Endothelial cell of umbilical vein (primary cell): Measurements from ENCODE around the gene KCNS1.

Experiments used
- EZH2 ChIP-seq: IDR thresholded peaks from 2 replicates; pipeline ENCODE4 v1.6.1; 2012; ENCODE audit warnings: borderline replicate concordance, low read depth, mild to moderate bottlenecking, moderate library complexity, low read length, inconsistent platforms; ENCODE audit not compliant: severe bottlenecking
- FOS ChIP-seq: IDR thresholded peaks from 2 replicates; pipeline ENCODE4 v1.6.1; 2011; ENCODE audit warnings: mild to moderate bottlenecking, low read length, moderate library complexity, borderline replicate concordance; ENCODE audit not compliant: insufficient read depth
- GATA2 ChIP-seq: IDR thresholded peaks from 2 replicates; pipeline ENCODE4 v1.7.0; 2011; ENCODE audit warnings: low read depth, mild to moderate bottlenecking, moderate library complexity, mixed read lengths, low read length; ENCODE audit not compliant: insufficient read length, insufficient read depth
- JUN ChIP-seq: IDR thresholded peaks from 2 replicates; pipeline ENCODE4 v1.6.1; 2011; ENCODE audit warnings: borderline replicate concordance, low read depth; ENCODE audit not compliant: insufficient read length, insufficient read depth
- MYC ChIP-seq: IDR thresholded peaks from one replicate; pipeline ENCODE4 v1.6.1; 2011; ENCODE audit warnings: mild to moderate bottlenecking, low read depth, low read length
- POLR2A ChIP-seq: IDR thresholded peaks from 2 replicates; pipeline ENCODE4 v1.6.1; 2012; ENCODE audit warnings: low read depth, mild to moderate bottlenecking, control low read depth, low read length
- POLR2AphosphoS5 ChIP-seq: IDR thresholded peaks from 2 replicates; pipeline ENCODE4 v1.6.1; 2012; ENCODE audit warnings: low read depth, mild to moderate bottlenecking, control low read depth, low read length, moderate library complexity; ENCODE audit not compliant: insufficient read depth
- TF ChIP-seq, protein P1 (sequence below), 2 donors: IDR thresholded peaks; 1 replicate in 1 of 2; 2 replicates in 1 of 2; pipeline ENCODE4 v1.5.1; 2011; ENCODE audit warnings: low read length in 2 of 2, mild to moderate bottlenecking in 2 of 2, moderate library complexity in 2 of 2, control low read depth in 1 of 2, inconsistent platforms in 1 of 2, low read depth in 1 of 2; ENCODE audit not compliant: insufficient read depth in 1 of 2; ENCODE audit errors: extremely low read depth in 1 of 2
- TF ChIP-seq, protein P2 (sequence below): IDR thresholded peaks from 2 replicates; pipeline ENCODE4 v1.6.1; 2011; ENCODE audit not compliant: insufficient read depth, insufficient read length

DNA sequence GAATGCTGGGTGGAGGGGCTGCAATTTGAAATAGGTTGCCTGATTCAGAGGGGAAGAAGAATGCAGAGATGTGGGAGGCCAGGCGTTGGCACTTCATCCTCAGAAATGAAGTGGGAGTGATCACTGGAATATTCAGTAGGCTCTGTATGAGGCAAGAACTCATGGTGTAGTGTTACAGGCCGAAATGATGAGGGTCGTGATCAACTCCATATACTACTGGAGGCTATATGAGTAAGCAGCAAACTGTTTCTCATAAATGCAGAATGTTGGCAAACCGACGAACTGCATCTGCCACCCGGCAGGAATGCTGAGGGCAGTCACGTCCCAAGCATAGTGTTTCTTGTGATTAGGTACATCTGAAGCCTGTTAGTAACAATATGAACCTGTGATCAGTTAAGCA lies 12.7 kb downstream of the KCNS1 start:
- TF ChIP-seq JUN (no peak), MYC (no peak), POLR2A (no peak), EZH2 (no peak), POLR2AphosphoS5 (no peak), FOS (no peak), GATA2 (no peak)
- TF ChIP-seq, protein P1, sequence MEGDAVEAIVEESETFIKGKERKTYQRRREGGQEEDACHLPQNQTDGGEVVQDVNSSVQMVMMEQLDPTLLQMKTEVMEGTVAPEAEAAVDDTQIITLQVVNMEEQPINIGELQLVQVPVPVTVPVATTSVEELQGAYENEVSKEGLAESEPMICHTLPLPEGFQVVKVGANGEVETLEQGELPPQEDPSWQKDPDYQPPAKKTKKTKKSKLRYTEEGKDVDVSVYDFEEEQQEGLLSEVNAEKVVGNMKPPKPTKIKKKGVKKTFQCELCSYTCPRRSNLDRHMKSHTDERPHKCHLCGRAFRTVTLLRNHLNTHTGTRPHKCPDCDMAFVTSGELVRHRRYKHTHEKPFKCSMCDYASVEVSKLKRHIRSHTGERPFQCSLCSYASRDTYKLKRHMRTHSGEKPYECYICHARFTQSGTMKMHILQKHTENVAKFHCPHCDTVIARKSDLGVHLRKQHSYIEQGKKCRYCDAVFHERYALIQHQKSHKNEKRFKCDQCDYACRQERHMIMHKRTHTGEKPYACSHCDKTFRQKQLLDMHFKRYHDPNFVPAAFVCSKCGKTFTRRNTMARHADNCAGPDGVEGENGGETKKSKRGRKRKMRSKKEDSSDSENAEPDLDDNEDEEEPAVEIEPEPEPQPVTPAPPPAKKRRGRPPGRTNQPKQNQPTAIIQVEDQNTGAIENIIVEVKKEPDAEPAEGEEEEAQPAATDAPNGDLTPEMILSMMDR (IDR thresholded peaks at IDR 0.05; ENCODE audit: extremely low read depth in 1 of 2, insufficient read depth in 1 of 2, low read depth in 1 of 2, low read length in 2 of 2) = no peak
- TF ChIP-seq, protein P2, sequence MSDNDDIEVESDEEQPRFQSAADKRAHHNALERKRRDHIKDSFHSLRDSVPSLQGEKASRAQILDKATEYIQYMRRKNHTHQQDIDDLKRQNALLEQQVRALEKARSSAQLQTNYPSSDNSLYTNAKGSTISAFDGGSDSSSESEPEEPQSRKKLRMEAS = no peak
